ENCODE measurements around the gene NINL.
"Not testable (repeated sequence)": the region's sequence is repeated elsewhere in the genome, so short reads cannot be mapped to it uniquely, and the experiment has no call there.

NINL gene

GRCh38 chr20:25592135-25592852 is 7.0 kb upstream of the NINL start:
- no peak for DNase-seq

GRCh38 chr20:25590778-25591177 is 5.4 kb upstream of the NINL start:
- not testable (repeated sequence) for DNase-seq

- no peak for DNase-seq
These were observed 3.2 kb upstream of the NINL start for GRCh38 chr20:25588491-25588890.

GRCh38 chr20:25587536-25587935 is 2.2 kb upstream of the NINL start:
- DNase-seq: no peak

GRCh38 chr20:25586877-25587276 is 1.5 kb upstream of the NINL start:
- DNase-seq: no peak

GRCh38 chr20:25583607-25584006 is 1.7 kb downstream of the NINL start:
- DNase-seq: not testable (repeated sequence)

GRCh38 chr20:25580711-25581110 is 4.6 kb downstream of the NINL start:
- DNase-seq: no peak

- no peak for DNase-seq
These were observed 6.1 kb downstream of the NINL start for GRCh38 chr20:25579081-25579770.

GRCh38 chr20:25576783-25577530 is 8.4 kb downstream of the NINL start:
- no peak for DNase-seq

- DNase-seq: peak; percentile 16
These were observed 10.9 kb downstream of the NINL start for GRCh38 chr20:25574411-25574810.

- DNase-seq: no peak
These were observed 11.8 kb downstream of the NINL start for GRCh38 chr20:25573288-25574251.

GRCh38 chr20:25571817-25572216 is 13.5 kb downstream of the NINL start:
- DNase-seq: no peak

GRCh38 chr20:25571240-25571639 is 14.1 kb downstream of the NINL start:
- no peak for DNase-seq

- DNase-seq: no peak
These were observed 15.2 kb downstream of the NINL start for GRCh38 chr20:25570148-25570530.

- DNase-seq: no peak
These were observed 18.0 kb downstream of the NINL start for GRCh38 chr20:25567286-25567685.

GRCh38 chr20:25566821-25567220 is 18.5 kb downstream of the NINL start:
- no peak for DNase-seq

GRCh38 chr20:25565578-25566157 is 19.7 kb downstream of the NINL start:
- DNase-seq: no peak

- DNase-seq: no peak
These were observed 21.5 kb downstream of the NINL start for GRCh38 chr20:25563876-25564275.

- DNase-seq: no peak
These were observed 22.0 kb downstream of the NINL start for GRCh38 chr20:25563362-25563761.

GRCh38 chr20:25561771-25562170 is 23.6 kb downstream of the NINL start:
- not testable (repeated sequence) for DNase-seq

- no peak for DNase-seq
These were observed 31.5 kb downstream of the NINL start for GRCh38 chr20:25553819-25554296.

GRCh38 chr20:25552977-25553376 is 32.4 kb downstream of the NINL start:
- DNase-seq: no peak

Data from hematopoietic multipotent progenitor cell treated with erythropoietin and hydrocortisone succinate and interleukin-3 and kit ligand, for 8 days (in vitro differentiated cells).